ENCODE data around the gene SGPP1.
"Not testable (repeated sequence)": the region's sequence is repeated elsewhere in the genome, so short reads cannot be mapped to it uniquely, and the experiment has no call there.

The SGPP1 gene

DNA sequence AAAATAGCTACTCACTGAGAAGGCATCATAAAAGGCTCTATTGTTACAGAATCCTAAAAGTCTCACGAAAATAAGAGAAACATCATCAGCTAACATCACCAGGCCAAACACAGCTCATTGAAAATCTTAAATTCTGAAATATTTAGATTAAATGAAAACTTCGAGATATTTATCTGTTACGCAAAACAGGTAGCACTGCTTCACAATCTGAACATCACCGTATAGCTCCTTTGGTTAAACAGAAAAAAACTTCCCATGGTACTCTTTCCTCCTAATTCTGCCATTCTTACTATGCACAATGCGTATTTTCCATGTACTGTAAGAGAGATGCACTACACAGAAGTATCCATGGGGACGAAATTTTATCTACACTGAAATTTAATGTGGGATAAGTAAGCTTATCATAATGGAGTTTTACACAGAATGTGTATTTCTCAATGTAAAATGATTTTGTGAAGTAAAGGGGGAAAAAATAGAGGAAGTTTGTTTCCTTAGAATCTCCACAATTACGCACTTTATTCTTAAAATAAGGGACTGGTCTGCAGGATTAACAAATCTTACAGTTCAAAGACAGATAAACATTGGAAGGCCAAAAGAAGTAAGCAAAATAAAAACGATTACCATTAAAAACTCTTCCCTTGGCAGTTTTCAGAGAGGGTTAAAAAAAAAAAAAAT is 1.9 kb downstream of the SGPP1 start:
- no peak for DNase-seq

DNA sequence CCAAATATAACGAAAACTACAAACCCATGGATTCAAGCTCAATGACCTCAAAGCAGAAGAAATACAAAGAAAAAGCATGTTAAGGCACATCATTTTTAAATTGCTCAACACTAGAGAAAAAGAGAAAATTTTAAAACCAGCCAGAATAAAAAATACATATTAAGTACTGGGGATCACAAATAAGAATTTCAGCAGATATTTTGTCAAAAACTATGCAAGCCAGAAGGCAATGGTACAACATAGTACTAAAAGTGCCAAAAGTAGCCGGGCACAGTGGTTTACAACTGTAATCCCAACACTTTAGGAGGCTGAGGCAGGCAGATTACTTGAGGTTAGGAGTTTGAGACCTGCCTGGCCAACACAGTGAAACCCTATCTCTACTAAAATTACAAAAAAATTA is 10.2 kb downstream of the SGPP1 start:
- DNase-seq: no peak

GRCh38 chr14:63715360-63715759 is 12.5 kb downstream of the SGPP1 start:
- DNase-seq: no peak

DNA sequence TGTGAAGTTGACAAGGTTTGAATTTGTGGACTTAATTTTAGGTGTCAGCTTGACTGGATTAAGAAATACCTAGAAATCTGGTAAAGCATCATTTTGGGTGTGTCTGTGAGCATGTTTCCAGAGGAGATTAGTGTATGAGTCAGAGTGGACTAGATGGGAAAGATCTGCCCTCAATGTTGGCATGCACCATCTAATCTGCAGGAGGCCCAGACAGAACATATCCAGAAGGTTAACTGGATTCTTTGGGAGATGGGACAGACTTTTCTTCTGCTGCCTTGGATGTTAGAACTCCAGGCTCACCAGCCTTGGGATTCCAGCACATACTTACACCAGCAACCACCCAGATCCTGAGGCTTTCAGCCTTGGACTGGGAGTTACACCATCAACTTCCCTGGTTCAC is 14.1 kb downstream of the SGPP1 start:
- DNase-seq: no peak

DNA sequence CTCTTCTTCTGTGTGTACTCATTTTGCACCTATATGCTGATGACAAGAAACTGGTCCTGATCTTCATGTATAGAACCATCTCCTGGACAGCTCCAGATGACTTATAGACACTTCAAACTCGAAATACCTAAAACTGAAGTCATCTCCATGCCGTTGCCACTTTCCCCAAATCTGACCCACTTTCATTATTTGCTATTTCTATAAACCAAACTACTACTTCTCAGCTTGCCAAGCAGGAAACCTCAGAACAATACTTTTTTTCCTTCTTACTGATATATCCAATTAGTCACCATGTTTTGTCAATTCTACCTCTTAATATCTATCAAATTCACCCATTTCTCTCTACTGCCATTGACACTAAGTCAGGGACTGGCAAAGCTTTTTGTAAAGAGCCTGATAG is 14.8 kb downstream of the SGPP1 start:
- no peak for DNase-seq

DNA sequence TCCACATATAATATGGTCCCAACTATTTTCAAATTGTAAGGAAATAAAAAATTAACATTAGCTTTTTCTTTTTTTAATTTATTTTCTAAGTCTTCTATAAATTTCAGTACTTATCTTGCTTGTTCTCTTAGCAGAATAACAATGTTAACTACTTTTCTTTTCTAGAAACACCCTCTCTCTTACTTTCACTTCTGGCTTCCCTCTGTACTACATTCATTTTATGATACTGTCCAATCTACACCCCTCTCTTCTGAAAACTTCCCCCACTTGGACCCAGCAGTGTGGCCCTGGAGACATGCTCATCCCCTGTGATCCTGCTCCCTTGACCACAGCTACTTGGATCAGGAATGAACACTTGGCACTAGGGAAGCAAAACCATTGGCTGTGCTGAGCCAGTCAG is 15.7 kb downstream of the SGPP1 start:
- no peak for DNase-seq

- no peak for DNase-seq
These were observed 17.4 kb downstream of the SGPP1 start for GRCh38 chr14:63710497-63710896.

DNA sequence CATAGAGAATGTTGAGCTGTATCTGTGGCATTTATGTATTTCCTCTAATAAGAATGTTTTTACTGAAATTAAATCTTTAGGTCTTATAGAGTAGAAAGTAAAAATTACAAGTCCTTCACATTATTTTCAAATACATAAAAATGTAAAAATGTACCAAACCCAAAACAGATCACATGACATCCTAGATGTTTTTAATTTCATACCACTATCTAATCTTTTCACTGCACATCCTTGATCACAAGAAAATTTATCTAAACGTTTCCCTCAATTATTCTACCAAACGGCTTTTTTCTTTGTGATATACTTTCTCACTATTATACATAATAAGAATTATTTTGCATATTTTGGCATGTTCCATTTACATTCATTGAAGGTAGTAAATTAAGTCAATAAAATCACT is 18.3 kb downstream of the SGPP1 start:
- no peak for DNase-seq

DNA sequence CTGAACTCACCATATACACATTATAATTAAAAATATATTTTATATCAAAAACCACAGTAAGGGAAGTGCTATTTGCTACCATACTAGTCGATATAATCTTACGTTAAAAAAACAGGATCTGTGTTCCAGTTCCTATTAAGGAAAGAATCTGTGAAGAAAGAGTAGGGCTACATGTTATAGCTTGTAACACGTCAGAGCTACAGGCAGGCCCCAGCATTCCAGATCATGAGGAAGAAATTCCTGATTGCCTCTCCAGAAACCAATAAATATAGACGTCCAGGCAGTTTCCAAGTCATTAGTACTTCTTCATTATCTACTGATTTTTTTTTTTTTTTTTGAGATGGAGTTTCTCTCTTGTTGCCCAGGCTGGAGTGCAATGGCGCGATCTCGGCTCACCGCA is 20.6 kb downstream of the SGPP1 start:
- no peak for DNase-seq

DNA sequence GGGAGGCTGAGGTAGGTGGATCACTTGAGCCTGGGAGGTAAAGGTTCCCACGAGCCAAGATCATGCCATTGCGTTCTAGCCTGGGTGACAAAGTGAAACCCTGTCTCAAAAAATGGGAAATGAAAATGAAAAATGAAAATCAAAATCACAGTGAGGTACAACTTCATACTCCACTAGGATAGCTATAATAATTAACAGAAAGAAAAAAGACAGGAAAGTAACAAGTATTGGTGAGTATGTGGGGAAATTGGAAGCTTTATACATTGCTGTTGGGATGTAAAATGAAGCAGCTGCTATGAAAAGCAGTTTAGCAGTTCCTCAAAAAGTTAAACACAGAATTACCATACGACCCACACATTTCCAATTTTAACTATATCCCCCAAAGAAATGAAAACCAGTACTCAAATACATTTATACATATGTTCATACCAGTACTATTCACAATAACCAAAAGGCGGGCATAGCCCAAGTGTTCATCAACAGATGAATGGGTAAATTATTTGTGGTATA is 22.2 kb downstream of the SGPP1 start:
- no peak for DNase-seq

DNA sequence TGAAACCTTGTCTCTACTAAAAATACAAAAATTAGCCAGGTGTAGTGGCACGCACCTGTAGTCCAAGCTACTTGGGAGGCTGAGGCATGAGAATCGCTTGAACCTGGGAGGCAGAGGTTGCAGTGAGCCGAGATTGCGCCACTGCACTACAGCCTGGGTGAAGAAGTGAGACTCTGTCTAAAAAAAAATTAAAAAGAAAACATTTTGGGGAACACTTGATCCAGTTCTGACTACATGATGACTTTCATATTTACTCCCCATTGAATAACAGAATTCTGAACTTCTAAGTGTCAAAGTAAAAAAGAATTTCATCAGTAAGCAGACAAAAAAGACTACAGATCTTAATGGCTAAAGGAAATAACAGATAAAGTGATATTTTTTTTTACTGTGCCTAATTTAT is 25.3 kb downstream of the SGPP1 start:
- DNase-seq: not testable (repeated sequence)

DNA sequence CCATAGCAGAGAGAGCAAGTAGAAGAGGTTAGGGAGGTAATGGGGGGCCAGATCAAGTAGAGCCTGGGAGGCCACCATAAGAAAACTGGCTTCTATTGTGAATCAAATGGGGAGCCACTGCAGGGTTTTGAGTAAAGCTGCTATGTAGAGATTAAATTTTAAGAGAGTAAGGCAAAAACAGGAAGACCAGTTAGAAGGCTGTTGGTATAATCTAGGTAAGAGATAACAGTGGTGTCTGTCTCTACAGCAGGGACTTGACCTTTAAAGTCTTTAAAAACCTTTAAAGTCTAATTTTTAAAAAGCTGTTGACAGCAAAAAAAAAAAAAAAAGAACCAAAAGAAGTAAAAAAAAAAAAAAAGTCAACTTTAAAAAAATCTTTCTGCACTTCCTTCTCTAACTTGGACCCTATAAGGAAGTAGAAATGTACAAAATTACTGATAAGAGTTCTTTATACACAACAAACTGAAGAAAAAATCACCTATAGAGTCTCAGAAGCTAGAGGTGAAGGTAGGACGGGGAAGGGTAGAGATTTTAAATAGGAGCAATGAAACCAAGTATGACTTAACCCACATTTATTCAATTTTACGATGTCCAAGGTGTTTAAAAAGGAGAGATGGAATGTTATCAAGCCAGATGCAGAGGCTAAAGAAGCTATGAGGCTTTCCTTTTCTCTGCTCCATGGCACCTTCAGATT is 26.1 kb downstream of the SGPP1 start:
- DNase-seq: no peak

- DNase-seq: no peak
These were observed 35.4 kb downstream of the SGPP1 start for GRCh38 chr14:63692310-63693020.

DNA sequence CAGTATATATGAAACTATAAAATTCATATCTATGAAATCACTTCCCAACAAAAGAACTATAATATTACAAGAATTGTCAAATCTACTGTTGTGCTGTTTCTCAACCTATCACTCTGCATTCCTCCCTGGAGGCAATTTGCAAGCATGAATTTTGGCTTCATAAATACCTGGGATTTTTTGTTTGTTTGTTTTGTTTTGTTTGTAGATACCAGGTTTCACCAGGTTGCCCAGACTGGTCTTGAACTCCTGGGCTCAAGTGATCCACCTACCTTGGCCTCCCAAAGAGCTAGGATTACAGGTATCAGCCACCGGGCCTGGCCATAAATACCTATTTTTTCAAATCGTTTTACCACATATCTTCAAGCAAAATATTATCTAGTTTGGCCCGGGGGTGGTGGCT is 38.7 kb downstream of the SGPP1 start:
- no peak for DNase-seq

DNA sequence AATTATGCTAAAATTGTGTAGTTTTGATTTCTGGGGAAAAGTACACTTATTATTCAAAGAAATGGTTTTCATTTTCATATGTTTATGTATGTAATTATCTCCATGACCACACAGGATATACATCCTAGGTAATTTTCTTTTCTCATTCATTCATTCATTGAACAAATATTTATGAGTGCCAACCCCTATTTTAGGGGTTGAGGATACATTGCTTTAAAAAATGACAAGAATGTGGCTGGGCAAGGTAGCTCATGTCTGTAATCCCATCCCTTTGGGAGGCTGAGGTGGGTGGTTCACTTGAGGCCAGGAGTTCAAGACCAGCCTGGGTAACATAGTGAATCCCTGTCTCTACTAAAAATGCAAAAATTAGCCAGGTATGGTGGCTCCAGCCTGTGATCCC is 40.9 kb downstream of the SGPP1 start:
- no peak for DNase-seq

DNA sequence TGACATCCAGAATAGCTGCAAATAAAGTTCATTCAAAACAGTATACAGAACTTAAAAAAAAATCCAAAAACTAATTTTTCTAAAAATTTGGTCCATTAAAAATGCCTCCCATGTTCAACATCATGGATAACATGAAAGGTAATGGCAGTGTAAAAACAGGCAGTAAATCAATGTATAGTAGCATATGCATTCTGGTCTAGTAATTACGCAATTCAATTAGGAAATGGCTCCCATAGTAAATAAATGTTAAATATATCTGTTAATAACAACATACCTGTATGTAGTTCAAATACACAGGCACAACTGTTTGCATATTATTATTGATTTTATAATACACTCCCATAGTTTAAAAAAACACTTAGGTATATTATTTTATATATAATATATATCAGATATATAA is 42.5 kb downstream of the SGPP1 start:
- DNase-seq: no peak

- DNase-seq: no peak
These were observed 44.9 kb downstream of the SGPP1 start for GRCh38 chr14:63682727-63683593.

DNA sequence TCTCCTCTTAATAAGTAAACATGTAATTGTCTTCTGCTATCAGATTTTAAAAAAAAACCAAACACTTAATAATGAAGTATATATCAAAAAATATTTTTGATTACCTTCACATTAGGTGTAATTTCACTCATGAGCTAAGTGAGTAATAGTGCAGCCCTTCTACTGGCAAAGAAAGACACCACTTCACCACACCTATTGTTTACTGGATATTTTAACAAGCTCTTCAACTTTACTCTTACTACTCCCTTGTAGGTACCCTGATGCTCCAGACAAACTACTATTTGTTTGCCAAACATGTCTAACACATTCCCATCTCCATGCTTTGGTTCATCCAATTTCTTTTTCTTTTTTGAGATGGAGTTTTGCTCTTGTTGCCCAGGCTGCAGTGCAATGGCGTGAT is 49.3 kb downstream of the SGPP1 start:
- no peak for DNase-seq

DNA sequence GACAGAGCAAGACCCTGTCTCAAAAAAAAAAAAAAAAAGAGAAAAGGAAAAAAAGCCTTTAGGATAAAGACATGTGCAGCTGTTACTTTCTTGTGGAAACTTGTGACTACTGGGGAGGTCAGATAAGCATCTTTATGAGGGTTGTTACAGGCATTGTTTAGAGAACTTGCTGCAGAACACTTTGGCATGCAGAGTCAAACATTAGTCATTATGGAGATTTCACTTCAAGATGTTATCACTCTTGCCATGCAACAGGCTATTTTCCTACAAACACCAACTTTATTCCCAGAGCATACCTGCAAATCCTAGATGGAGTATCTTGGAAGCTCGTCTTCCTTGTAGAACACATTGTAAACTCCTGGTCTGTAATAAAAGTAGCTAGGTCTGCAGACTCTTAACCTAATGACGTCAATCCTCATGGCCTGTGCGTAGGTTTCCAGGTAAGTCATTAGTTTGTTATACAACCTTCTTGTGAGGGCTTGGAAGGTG is 49.9 kb downstream of the SGPP1 start:
- DNase-seq: no peak

DNA sequence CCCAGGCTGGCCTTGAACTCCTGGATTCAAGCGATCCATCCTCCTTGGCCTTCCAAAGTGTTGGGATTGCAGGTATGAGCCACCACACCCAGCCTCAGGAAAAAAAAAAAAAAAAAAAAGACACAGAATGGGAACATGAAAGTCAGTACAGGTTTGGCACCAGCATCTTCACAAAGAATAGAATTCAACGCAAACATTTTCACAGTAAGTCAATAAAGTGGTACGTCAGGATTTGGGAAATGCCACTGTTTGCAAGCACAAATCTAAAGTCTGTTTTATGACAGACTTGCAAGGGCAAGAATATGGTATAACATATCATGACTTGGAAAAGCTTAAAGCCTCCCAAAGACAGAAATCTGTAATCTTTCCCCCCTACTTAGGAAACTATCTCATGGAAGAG is 51.2 kb downstream of the SGPP1 start:
- no peak for DNase-seq

- DNase-seq: no peak
These were observed 53.9 kb downstream of the SGPP1 start for GRCh38 chr14:63673886-63674497.

DNA sequence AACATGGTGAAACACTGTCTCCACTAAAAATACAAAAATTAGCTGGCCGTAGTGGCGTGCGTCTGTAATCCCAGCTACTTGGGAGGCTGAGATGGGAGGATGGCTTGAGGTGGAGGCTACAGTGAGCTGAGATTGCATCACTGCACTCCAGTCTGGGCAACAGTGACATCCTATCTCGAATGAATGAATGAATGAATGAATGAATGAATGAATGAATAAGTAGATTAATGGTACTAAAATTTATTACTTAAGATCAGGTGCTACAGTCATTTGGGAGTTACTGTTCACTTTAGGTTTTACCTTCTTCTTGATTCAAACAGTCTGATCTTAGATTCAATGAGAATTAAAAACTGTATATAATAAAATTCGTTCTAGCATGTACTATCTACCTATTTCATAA is 54.6 kb downstream of the SGPP1 start:
- DNase-seq: no peak

All from activated CD4-positive, alpha-beta T cell treated with anti-CD3 and anti-CD28 coated beads, Interleukin-2, amount 50 U/mL, for 48 hours (primary cell).